NCI-H2081 treated with DMSO at 0.1 percent for 48 hours (cell line): ENCODE data around the gene ZCCHC7.
"Not testable (repeated sequence)": the region's sequence is repeated elsewhere in the genome, so short reads cannot be mapped to it uniquely, and the experiment has no call there.

ENCODE experiments used
- DNase-seq: peaks from one replicate; lab custom pipeline; 2025; lab: John Stamatoyannopoulos, UW

Gene ZCCHC7

GRCh38 chr9:37373621-37374020 lies 253.2 kb downstream of the ZCCHC7 start:
- DNase-seq: no peak

- no peak for DNase-seq
Observed at GRCh38 chr9:37374892-37375291, 254.5 kb downstream of the ZCCHC7 start.

- no peak for DNase-seq
Observed at GRCh38 chr9:37377688-37378612, 257.6 kb downstream of the ZCCHC7 start.

GRCh38 chr9:37378613-37379004 lies 258.2 kb downstream of the ZCCHC7 start:
- no peak for DNase-seq

GRCh38 chr9:37379835-37380234 lies 259.5 kb downstream of the ZCCHC7 start:
- DNase-seq: no peak

GRCh38 chr9:37380570-37380969 lies 260.2 kb downstream of the ZCCHC7 start:
- DNase-seq: no peak

- DNase-seq: no peak
Observed at GRCh38 chr9:37381094-37381741, 260.8 kb downstream of the ZCCHC7 start.

GRCh38 chr9:37382161-37382981 lies 262.0 kb downstream of the ZCCHC7 start:
- DNase-seq: no peak

GRCh38 chr9:37382982-37383357 lies 262.6 kb downstream of the ZCCHC7 start:
- no peak for DNase-seq

- no peak for DNase-seq
Observed at GRCh38 chr9:37383393-37383792, 263.0 kb downstream of the ZCCHC7 start.

GRCh38 chr9:37383876-37384746 lies 263.7 kb downstream of the ZCCHC7 start:
- no peak for DNase-seq

- no peak for DNase-seq
Observed at GRCh38 chr9:37385286-37385685, 264.9 kb downstream of the ZCCHC7 start.

- no peak for DNase-seq
Observed at GRCh38 chr9:37386988-37387387, 266.6 kb downstream of the ZCCHC7 start.

GRCh38 chr9:37390759-37391158 lies 270.4 kb downstream of the ZCCHC7 start:
- DNase-seq: no peak

- DNase-seq: no peak
Observed at GRCh38 chr9:37392272-37392671, 271.9 kb downstream of the ZCCHC7 start.

GRCh38 chr9:37395229-37395628 lies 274.9 kb downstream of the ZCCHC7 start:
- DNase-seq: no peak

GRCh38 chr9:37395663-37396062 lies 275.3 kb downstream of the ZCCHC7 start:
- DNase-seq: no peak

GRCh38 chr9:37397948-37398347 lies 277.6 kb downstream of the ZCCHC7 start:
- not testable (repeated sequence) for DNase-seq

- DNase-seq: no peak
Observed at GRCh38 chr9:37398464-37399025, 278.2 kb downstream of the ZCCHC7 start.

- no peak for DNase-seq
Observed at GRCh38 chr9:37399336-37399735, 279.0 kb downstream of the ZCCHC7 start.

GRCh38 chr9:37404590-37404989 lies 284.2 kb downstream of the ZCCHC7 start:
- no peak for DNase-seq
